ENCODE results near the gene CNTN5. TPM values are rescaled to one million over a fixed set of nuclear protein-coding genes. Genes with fewer than 3 reads are reported as not detected.

CNTN5 gene
- total RNA-seq, 1 donor from 2014 or later = 0.15 TPM

DNA sequence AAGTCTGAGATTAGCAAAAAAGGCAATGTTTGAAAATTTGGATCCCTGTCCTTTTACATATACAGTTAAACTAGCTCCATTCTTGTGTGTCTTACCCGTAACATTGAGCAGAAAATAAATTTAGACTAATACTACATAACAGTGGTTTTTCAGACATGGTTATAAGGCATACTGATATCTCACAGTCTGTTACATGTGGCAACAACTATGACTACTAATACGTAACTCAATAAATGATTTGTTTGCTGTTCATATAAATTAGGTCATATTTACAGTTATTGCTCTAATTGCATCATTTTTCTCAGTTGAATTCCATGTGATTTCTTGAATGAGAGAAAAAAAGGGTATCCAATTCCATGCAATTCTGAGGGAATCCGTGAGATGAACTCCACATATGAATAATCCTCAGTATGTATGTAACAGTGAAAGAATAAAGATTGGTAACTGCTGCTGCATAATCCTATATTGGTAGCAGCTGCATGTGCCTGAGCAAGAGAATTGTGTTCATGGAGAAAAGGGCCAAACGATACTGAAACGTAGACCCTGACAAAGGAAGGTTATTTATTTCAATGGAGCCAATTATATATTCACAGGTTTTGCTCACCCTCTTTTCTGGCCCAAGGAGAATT is 1275.4 kb downstream of the CNTN5 start:
- Mint-ChIP-seq H3K4me3 (ENCODE audit: unreplicated experiment) (no peak overlapping the region), H3K9me3 (ENCODE audit: unreplicated experiment) (no peaks in the 10 kb centered on the region), H3K4me1 (ENCODE audit: unreplicated experiment) (no peaks in the 10 kb centered on the region), H3K27me3 (ENCODE audit: unreplicated experiment) (no peaks in the 10 kb centered on the region), H3K36me3 (ENCODE audit: low read depth, unreplicated experiment) (no peaks in the 10 kb centered on the region), H3K27ac (ENCODE audit: unreplicated experiment) (no peak overlapping the region)
- TF ChIP-seq, protein P1, sequence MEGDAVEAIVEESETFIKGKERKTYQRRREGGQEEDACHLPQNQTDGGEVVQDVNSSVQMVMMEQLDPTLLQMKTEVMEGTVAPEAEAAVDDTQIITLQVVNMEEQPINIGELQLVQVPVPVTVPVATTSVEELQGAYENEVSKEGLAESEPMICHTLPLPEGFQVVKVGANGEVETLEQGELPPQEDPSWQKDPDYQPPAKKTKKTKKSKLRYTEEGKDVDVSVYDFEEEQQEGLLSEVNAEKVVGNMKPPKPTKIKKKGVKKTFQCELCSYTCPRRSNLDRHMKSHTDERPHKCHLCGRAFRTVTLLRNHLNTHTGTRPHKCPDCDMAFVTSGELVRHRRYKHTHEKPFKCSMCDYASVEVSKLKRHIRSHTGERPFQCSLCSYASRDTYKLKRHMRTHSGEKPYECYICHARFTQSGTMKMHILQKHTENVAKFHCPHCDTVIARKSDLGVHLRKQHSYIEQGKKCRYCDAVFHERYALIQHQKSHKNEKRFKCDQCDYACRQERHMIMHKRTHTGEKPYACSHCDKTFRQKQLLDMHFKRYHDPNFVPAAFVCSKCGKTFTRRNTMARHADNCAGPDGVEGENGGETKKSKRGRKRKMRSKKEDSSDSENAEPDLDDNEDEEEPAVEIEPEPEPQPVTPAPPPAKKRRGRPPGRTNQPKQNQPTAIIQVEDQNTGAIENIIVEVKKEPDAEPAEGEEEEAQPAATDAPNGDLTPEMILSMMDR (IDR thresholded peaks at IDR 0.05; ENCODE audit: unreplicated experiment) = no peak
- DNase-seq (ENCODE audit: low spot score) = no peak

- Mint-ChIP-seq H3K27ac (ENCODE audit: unreplicated experiment) (no peak overlapping the region), H3K27me3 (ENCODE audit: unreplicated experiment) (no peaks in the 10 kb centered on the region), H3K36me3 (ENCODE audit: low read depth, unreplicated experiment) (no peaks in the 10 kb centered on the region), H3K4me3 (ENCODE audit: unreplicated experiment) (no peak overlapping the region), H3K9me3 (ENCODE audit: unreplicated experiment) (no peaks in the 10 kb centered on the region), H3K4me1 (ENCODE audit: unreplicated experiment) (no peaks in the 10 kb centered on the region)
- no peak for DNase-seq (ENCODE audit: low spot score)
- TF ChIP-seq, protein P1 (IDR thresholded peaks at IDR 0.05; ENCODE audit: unreplicated experiment) = no peak
Observed at GRCh38 chr11:100297516-100297915, 1276.8 kb downstream of the CNTN5 start.

DNA sequence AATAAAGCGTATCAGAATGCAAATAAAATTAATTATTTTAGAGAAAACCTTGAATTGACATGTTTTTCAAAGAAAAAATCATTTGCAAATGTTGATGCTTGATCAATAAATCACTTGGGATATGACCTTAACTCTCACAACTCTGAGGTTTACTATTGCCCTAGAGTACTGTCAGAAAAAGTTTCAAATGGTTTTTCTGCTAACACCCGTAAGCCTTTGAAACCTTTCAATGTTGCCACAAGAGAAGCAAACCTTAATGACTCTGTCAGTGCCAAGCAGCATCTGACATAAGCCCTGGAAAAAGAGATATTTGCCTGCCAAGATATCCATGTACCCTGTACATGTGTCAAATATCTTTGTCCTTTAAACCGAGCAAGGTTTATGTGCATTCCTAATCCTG is 1282.1 kb downstream of the CNTN5 start:
- no peak overlapping the region for H3K4me3 Mint-ChIP-seq (ENCODE audit: unreplicated experiment)
- no peaks in the 10 kb centered on the region for H3K36me3 Mint-ChIP-seq (ENCODE audit: low read depth, unreplicated experiment)
- no peaks in the 10 kb centered on the region for H3K9me3 Mint-ChIP-seq (ENCODE audit: unreplicated experiment)
- no peak for DNase-seq (ENCODE audit: low spot score)
- H3K27me3 Mint-ChIP-seq (ENCODE audit: unreplicated experiment) = no peaks in the 10 kb centered on the region
- TF ChIP-seq, protein P1 (IDR thresholded peaks at IDR 0.05; ENCODE audit: unreplicated experiment) = no peak
- H3K4me1 Mint-ChIP-seq (ENCODE audit: unreplicated experiment) = no peaks in the 10 kb centered on the region
- no peak overlapping the region for H3K27ac Mint-ChIP-seq (ENCODE audit: unreplicated experiment)

GRCh38 chr11:100303897-100304296 is 1283.1 kb downstream of the CNTN5 start:
- H3K9me3 Mint-ChIP-seq (ENCODE audit: unreplicated experiment) = no peaks in the 10 kb centered on the region
- DNase-seq (ENCODE audit: low spot score) = no peak
- no peaks in the 10 kb centered on the region for H3K27me3 Mint-ChIP-seq (ENCODE audit: unreplicated experiment)
- no peaks in the 10 kb centered on the region for H3K4me1 Mint-ChIP-seq (ENCODE audit: unreplicated experiment)
- TF ChIP-seq, protein P1 (IDR thresholded peaks at IDR 0.05; ENCODE audit: unreplicated experiment) = no peak
- H3K4me3 Mint-ChIP-seq (ENCODE audit: unreplicated experiment) = no peak overlapping the region
- H3K27ac Mint-ChIP-seq (ENCODE audit: unreplicated experiment) = no peak overlapping the region
- no peaks in the 10 kb centered on the region for H3K36me3 Mint-ChIP-seq (ENCODE audit: low read depth, unreplicated experiment)

DNA sequence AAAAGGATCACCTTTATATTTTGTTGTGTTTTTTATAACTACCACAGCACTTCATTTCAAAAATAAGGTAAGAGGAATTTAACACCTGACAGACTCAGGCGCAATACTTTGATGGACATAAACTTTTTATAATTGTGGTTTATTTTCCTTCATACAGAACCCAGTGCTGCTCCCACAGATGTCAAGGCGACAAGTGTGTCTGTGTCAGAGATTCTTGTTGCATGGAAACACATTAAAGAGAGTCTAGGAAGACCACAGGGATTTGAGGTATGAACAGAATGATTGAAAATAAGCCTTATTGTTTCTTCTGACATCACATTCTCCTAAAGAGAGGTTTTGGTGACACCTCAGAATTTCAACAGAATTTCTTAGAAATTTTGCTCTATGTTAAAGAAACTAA is 1287.5 kb downstream of the CNTN5 start:
- DNase-seq (ENCODE audit: low spot score) = no peak
- no peaks in the 10 kb centered on the region for H3K9me3 Mint-ChIP-seq (ENCODE audit: unreplicated experiment)
- no peak overlapping the region for H3K27ac Mint-ChIP-seq (ENCODE audit: unreplicated experiment)
- H3K4me1 Mint-ChIP-seq (ENCODE audit: unreplicated experiment) = no peaks in the 10 kb centered on the region
- H3K4me3 Mint-ChIP-seq (ENCODE audit: unreplicated experiment) = no peak overlapping the region
- H3K27me3 Mint-ChIP-seq (ENCODE audit: unreplicated experiment) = no peaks in the 10 kb centered on the region
- H3K36me3 Mint-ChIP-seq (ENCODE audit: low read depth, unreplicated experiment) = no peaks in the 10 kb centered on the region
- TF ChIP-seq, protein P1 (IDR thresholded peaks at IDR 0.05; ENCODE audit: unreplicated experiment) = no peak

Data from endothelial cell (in vitro differentiated cells).